ENCODE data around the gene NPHS1.

Gene NPHS1

GRCh38 chr19:35860436-35860817 lies 8.1 kb upstream of the NPHS1 start:
- TF ChIP-seq CTCF (IDR thresholded peaks at IDR 0.05; ENCODE audit: control insufficient read depth, extremely low read depth, insufficient read depth) = no peak
- DNase-seq (ENCODE audit: low read depth) = no peak
- no peak overlapping the region for H3K4me3 ChIP-seq (ENCODE audit: low read depth, low read length)

GRCh38 chr19:35859414-35859813 lies 7.1 kb upstream of the NPHS1 start:
- DNase-seq (ENCODE audit: low read depth) = no peak
- no peak for TF ChIP-seq CTCF (IDR thresholded peaks at IDR 0.05; ENCODE audit: control insufficient read depth, extremely low read depth, insufficient read depth)
- H3K4me3 ChIP-seq (ENCODE audit: low read depth, low read length) = no peak overlapping the region

GRCh38 chr19:35858311-35858710 lies 6.0 kb upstream of the NPHS1 start:
- H3K4me3 ChIP-seq (ENCODE audit: low read depth, low read length) = no peak overlapping the region
- no peak for TF ChIP-seq CTCF (IDR thresholded peaks at IDR 0.05; ENCODE audit: control insufficient read depth, extremely low read depth, insufficient read depth)
- no peak for DNase-seq (ENCODE audit: low read depth)

GRCh38 chr19:35856546-35857149 lies 4.3 kb upstream of the NPHS1 start, which contains the start of gene KIRREL2:
Gene KIRREL2 (plus strand): TSS chr19:35856911. CDS start chr19:35857120, 209 bp downstream.
- H3K4me3 ChIP-seq (ENCODE audit: low read depth, low read length) = no peak within 1 kb of the TSS
- no peak for TF ChIP-seq CTCF (IDR thresholded peaks at IDR 0.05; ENCODE audit: control insufficient read depth, extremely low read depth, insufficient read depth)
- no peak for DNase-seq (ENCODE audit: low read depth)

- H3K4me3 ChIP-seq (ENCODE audit: low read depth, low read length) = no peak overlapping the region
- no peak for TF ChIP-seq CTCF (IDR thresholded peaks at IDR 0.05; ENCODE audit: control insufficient read depth, extremely low read depth, insufficient read depth)
- DNase-seq (ENCODE audit: low read depth) = no peak
These were observed 893 bp upstream of the NPHS1 start for GRCh38 chr19:35853038-35853756.

GRCh38 chr19:35851213-35852028 lies 883 bp downstream of the NPHS1 start:
- no peak overlapping the region for H3K4me3 ChIP-seq (ENCODE audit: low read depth, low read length)
- TF ChIP-seq CTCF (IDR thresholded peaks at IDR 0.05; ENCODE audit: control insufficient read depth, extremely low read depth, insufficient read depth) = no peak
- no peak for DNase-seq (ENCODE audit: low read depth)

Measured in LNCaP clone FGC (cell line).